ENCODE results near the gene ZNF552. TPM values are rescaled to one million over a fixed set of nuclear protein-coding genes. Genes with fewer than 3 reads are reported as not detected.
"Not testable (repeated sequence)": the region's sequence is repeated elsewhere in the genome, so short reads cannot be mapped to it uniquely, and the experiment has no call there.

The ZNF552 gene
- 5.8 and 9.2 TPM in 2 replicates for total RNA-seq

DNA sequence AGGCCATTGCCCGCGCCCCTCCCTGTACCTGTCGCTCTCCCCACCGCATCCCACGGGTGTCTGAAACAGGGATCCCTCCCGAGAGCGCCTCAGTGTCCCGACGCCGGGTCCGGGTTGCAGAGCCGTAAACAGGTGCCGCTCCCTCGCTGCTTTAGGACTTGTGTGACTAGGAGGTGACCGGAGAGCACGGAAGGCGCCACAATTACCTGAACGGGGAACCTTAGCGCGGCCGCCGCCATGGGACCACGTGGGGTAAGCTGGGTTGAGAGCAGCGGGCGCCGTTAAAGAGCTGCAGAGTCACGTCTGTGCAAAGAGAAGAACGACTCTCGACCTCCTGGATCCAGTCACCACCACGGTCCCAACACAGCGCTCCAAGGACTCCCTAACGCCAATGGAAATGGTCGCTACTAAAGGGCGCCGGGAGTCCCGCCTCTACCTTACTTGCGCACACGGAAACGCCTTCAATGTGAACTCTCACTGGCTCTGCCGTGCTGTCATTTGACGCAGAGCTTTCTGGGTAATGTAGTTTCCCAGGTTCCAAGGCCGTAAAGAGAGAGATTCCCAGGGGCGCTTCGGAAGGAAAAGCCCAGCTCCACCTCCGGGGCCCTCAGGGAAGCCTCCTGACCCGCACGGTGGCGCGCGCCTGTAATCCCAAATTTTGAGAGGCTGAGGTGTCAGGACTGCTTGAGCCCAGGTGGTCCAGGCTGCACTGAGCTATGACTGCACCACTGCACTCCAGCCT is at the start of gene ZNF552:
TSS of gene ZNF552 (minus strand) at position 409 of the 742 bp plus-strand sequence. CDS start at position 239, 170 bp downstream.
- peak; percentile 74 for DNase-seq (ENCODE audit: low read depth, low spot score)

DNA sequence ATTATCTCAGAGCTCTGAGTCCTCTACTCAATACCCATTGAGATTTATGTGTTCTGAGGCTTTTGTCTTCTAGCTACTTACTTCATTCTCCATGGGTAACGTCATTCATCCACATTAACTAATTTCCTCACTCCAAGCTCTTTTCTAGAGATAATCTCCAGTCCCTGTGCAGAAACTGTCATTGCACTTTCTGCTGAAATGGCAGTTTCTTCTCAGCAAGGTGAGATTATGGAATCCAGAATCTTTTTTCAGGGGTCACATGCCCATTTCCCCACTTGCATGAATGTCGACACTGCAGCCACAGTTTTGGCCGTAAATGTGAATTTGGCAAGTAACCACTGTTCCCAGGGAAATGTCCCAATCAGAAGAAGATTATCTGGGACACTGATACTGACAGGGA is 47.6 kb upstream of the ZNF552 start:
- not testable (repeated sequence) for DNase-seq (ENCODE audit: low read depth, low spot score)

DNA sequence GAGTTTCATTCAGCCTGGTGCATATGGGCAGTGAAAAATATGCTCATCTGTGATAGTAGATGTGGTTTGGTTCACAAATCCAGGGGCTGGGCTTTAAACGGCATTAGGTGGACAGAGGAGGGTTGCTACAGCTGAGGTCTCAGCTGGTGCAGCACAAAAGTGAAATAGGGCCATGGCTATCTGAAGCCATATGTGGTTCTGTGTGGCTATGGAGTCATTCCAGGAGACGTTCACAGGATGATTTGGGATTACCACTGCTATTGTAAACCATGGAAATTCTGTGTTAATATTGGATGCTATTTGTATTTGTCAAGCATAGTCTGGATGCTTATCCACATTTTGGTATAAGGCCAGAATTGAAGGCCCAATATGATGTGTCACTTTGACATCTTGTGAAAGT is 39.4 kb upstream of the ZNF552 start:
- DNase-seq (ENCODE audit: low read depth, low spot score), result not testable (repeated sequence)

DNA sequence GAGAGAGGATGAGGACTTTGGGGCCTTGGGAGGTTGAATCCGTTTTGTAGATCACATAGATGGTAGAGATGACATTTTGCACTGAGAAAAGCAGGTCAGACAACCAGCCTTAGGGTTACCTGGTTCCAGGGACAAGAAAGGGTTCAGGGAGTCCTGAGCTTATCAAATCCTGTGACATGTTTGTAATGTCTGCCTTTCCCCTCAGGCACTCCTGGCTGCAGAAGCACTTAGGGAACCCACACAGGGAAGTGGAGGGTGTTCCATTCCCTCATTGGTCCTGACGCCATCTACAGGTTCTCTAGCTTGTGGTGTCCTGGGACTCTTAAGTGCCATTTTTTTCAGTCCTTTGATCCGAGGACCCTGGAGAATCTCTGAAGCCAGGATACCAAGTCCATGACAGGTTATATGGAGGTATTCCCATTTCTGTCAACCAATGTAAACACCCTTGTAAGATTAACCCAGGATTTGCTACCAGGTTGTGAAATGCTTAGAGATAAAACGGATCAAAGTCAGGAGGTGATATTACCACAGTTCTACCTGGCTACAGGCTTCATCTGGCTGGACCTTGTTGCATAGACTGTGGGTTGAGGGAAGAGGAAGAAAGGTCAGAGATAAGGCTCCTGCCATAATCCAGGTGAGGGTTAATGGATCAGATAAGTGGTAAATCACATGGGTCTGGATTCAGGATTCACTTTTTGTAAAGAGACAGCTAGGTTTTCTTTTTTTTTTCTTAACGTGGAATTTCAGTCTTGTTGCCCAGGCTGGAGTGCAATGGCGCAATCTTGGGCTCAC is 37.3 kb upstream of the ZNF552 start:
- DNase-seq (ENCODE audit: low read depth, low spot score), result not testable (repeated sequence)

DNA sequence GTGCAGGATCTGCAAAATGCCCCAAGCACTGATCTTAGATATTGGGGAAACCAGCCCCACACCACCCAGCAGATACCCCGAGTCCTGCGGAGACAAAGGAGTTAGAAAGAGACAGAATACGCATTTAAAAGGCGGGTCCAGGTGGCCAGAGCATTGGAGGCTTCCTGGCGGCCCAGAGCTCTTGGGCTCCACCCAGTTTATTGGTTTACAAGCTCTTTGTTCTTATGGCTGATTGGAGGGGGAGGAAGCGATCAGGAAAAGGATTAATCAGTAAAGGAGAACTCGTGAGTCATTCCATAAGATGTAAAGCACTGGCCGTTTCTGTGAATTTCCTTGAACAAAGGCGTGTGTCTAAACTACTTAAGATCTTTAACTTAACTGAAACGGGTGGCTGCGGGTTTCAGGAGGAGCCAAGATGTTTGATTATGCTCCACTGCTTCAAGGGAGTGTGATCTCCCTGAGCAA is 35.9 kb upstream of the ZNF552 start:
- DNase-seq (ENCODE audit: low read depth, low spot score), result peak; percentile 29

DNA sequence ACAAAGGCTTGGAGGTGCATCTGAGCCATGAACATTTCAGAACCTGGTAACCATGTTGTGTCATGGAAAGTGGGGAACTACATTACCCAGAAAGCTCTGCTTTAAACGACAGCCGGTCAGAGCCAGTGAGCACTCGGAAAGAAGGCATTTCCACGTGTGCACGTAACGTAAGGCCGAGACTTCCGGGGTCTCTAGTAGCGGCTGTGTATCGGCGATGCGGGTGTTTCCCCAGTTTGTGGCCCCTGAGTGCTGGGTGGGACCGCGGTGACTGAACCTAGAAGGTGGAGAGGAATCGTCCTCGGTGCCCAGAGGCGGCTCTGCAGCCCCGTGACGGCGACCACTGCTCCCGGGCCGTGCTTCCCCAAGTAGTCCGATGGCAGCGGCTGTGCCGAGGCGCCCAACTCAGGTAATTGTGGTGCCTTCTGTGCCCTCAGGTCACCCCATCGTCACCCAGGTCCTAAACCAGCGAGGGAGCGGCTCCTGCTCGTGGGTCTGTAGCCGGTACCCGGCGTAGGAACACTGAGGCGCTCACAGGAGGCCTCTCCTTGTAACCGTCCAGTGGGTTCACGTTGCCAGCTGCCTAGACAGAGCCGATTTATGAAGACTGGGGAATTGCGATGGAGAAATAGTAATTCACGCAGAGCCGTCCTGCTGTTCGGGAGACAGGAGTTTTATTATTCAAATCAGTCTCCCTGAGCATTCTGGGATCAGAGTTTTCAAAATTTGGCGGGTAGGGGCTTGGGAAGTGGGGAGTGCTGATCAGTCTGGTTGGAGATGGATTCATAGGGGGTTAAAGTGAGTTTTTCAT is 35.2 kb upstream of the ZNF552 start, which contains the start of gene ZNF587:
TSS of gene ZNF587 (plus strand) at position 194 of the 808 bp plus-strand sequence. CDS start at position 374, 180 bp downstream.
- peak; percentile 43 for DNase-seq (ENCODE audit: low read depth, low spot score)

DNA sequence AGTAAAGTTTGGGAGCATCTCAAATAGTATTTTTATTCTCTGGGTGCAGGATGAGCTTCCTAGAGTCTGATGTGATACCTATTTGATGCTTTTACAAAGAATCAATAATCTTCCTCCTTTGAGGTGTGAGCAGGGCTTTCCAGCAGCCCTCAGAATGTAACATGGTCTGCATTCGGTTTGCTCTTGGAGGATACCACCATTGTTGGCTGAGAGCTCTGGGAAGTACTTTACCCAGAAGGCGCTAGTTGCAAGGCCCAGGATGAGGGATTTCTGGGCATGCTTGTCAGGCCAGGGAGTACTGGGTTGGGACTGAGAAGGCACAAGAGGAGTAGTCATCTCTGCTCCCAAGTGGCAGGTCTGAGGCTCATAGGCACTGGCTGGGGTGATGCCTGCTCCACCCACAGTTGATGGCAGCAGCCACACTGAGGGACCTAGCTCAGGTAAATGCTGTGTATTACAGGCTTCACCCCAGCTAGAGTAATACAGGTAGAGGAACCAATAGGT is 34.5 kb upstream of the ZNF552 start:
- not testable (repeated sequence) for DNase-seq (ENCODE audit: low read depth, low spot score)

DNA sequence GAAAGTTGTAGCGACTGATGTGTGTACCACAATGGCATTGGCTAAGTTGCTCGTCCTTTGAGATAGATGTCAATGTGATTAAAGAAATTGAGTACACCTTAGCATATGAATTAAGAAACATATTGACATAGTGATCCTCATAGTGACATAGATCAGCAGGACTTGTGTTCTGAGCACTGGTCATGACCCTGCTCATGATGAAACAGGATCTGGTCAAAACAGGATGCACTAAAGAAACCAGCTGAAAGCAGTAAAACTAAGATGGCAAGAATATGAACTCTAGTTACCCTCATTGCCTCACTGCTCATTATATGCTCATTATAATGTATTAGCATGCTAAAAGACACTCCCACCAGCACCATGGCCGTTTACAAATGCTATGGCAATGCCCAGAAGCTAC is 32.5 kb upstream of the ZNF552 start:
- DNase-seq (ENCODE audit: low read depth, low spot score), result not testable (repeated sequence)

DNA sequence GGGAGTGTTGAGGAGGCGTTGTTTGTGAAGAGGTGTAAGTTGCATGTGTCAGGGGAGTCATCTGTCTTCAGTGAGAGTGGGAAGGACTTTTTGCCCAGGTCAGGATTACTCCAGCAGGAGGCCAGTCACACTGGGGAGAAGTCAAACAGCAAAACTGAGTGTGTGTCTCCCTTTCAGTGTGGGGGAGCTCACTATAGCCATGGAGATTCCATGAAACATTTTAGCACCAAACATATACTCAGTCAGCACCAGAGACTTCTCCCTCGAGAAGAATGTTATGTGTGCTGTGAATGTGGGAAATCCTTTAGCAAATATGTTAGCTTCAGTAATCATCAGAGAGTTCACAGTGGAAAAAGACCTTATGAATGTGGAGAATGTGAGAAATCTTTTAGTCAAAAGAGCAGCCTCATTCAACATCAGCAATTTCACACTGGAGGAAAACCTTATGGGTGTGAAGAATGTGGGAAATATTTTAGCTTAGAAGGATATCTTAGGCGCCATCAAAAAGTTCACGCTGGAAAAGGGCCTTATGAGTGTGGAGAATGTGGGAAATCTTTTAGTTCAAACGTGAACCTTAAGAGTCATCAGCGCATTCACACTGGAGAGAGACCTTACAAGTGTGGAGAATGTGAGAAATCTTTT is 26.5 kb upstream of the ZNF552 start:
- no peak for DNase-seq (ENCODE audit: low read depth, low spot score)

DNA sequence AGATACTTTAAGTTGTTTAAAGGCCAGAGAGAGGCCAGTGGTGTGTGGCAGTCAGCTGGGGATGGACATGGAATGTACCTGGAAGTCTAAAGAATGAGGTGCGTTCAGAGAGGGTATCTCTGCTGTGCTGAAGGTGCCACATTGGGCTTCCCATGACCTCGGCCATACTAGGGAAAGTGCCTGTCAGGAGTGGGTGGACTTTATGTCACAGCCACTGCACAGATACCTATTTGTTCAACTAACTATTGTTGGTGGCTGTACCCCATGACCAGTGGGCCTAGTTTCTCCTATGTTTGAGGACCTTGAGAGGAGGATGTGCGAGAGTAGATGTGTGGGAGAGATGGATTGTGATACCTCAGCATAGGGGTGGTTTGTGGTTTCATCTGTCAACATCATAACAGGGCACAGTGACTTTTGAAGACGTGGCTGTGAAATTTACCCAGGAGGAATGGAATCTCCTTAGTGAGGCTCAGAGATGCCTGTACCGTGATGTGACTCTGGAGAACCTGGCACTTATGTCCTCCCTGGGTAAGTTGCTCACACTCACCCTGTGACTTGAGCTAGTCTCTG is 24.0 kb upstream of the ZNF552 start:
- DNase-seq (ENCODE audit: low read depth, low spot score), result not testable (repeated sequence)

DNA sequence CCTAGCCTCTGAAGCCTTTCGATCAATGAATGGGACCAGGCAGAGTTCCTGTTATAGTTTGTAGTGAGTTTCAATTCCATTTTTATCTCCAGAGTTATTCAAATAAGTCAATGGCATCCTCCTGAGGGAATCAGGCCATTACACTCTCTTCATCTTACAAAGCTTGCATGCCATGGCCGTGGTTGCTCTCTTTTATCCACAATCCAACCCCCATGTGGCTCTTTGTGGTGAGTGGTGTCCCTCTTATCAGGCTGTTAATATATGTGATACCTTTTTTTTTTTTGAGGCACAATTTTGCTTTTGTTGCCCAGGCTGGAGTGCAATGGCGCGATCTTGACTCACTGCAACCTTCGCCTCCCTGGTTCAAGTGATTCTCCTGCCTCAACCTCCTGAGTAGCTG is 22.3 kb upstream of the ZNF552 start:
- DNase-seq (ENCODE audit: low read depth, low spot score), result not testable (repeated sequence)

DNA sequence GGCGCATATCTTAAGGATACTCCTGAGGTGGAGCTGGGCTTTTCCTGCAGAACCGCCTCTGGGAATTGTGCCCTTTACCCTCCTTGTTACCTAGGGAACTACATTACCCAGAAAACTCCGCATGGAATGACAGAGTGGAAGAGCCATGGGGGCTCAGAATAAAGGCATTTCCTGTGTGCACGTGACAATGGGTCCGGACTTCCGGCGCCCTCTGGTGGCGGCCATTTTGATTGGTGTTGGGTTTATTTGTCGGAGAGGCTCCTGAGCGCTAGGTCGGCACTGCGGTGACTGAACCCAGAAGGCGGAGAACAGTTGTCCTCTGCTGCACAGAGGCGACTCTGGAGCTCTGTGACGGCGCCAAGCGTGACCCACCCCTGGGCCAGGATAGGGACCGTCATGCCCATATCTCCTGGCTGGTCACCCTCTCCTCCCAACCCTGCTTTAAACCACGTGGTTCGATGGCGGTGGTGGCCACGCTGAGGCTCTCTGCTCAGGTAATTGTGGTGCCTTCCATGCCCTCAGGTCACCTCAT is 15.4 kb upstream of the ZNF552 start, which contains the start of gene ZNF587B:
TSS of gene ZNF587B (plus strand) at position 229 of the 532 bp plus-strand sequence. CDS start at position 459, 230 bp downstream.
- no peak for DNase-seq (ENCODE audit: low read depth, low spot score)

DNA sequence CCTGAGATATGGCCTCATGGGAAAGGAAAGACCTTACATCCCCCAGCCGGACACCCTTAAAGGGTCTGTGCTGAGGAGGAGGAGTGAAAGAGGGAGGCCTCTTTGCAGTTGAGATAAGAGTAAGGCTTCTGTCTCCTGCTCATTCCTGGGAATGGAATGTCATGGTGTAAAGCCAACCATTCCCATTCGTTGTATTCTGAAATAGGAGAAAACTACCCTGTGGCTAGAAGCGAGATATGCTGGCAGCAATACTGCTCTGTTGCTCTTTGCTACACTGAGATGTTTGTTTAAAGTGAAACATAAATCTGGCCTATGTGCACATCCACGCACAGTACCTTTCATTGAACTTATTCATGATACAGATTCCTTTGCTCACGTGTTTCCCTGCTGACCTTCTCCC is 14.6 kb upstream of the ZNF552 start:
- DNase-seq (ENCODE audit: low read depth, low spot score), result no peak

DNA sequence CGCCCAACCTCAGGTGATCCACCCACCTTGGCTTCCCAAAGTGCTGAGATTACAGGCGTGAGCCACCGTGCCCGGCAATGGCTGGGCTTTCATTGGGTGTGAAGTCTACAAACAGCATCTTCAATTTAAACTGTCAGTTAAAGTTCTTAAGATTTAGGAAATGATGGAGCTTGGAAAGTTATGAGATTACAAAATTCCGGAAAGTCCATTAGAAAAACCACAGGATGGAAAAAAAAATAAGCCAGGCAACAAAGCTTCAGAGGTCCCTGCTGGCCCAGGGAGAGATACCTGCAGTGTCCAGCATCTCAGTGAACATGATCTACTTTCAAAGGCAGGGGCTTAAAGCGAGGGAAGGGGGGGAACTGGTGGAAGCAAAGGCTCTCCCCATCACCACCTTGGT is 10.8 kb upstream of the ZNF552 start:
- DNase-seq (ENCODE audit: low read depth, low spot score), result no peak

DNA sequence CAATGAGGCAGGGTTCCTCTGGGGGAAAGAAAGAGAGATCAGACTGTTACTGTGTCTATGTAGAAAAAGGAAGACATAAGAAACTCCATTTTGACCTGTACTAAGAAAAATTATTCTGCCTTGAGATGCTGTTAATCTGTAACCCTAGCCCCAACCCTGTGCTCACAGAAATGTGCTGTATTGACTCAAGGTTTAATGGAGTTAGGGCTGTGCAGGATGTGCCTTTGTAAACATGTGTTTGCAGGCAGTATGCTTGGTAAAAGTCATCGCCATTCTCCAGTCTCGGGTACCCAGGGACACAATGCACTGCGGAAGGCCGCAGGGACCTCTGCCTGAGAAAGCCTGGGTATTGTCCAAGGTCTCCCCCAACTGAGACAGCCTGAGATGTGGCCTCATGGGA is 8.9 kb upstream of the ZNF552 start:
- DNase-seq (ENCODE audit: low read depth, low spot score), result not testable (repeated sequence)

DNA sequence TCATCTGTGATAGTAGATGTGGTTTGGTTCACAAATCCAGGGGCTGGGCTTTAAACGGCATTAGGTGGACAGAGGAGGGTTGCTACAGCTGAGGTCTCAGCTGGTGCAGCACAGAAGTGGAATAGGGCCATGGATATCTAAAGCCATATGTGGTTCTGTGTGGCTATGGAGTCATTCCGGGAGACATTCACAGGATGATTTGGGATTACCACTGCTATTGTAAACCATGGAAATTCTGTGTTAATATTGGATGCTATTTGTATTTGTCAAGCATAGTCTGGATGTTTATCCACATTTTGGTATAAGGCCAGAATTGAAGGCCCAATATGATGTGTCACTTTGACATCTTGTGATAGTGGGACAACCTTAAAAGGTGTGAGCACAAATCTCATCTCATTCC is 8.4 kb upstream of the ZNF552 start:
- DNase-seq (ENCODE audit: low read depth, low spot score), result not testable (repeated sequence)

DNA sequence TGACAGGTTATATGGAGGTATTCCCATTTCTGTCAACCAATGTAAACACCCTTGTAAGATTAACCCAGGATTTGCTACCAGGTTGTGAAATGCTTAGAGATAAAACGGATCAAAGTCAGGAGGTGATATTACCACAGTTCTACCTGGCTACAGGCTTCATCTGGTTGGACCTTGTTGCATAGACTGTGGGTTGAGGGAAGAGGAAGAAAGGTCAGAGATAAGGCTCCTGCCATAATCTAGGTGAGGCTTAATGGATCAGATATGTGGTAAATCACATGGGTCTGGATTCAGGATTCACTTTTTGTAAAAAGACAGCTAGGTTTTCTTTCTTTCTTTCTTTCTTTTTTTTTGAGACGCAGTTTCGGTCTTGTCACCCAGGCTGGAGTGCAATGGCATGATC is 6.8 kb upstream of the ZNF552 start:
- not testable (repeated sequence) for DNase-seq (ENCODE audit: low read depth, low spot score)

DNA sequence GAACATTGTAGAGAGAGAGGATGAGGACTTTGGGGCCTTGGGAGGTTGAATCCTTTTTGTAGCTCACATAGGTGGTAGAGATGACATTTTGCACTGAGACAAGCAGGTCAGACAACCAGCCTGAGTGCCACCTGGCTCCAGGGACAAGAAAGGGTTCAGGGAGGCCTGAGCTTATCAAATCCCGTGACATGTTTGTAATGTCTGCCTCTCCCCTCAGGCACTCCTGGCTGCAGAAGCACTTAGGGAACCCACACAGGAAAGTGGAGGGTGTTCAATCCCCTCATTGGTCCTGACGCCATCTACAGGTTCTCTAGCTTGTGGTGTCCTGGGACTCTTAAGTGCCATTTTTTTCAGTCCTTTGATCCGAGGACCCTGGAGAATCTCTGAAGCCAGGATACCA is 6.4 kb upstream of the ZNF552 start:
- not testable (repeated sequence) for DNase-seq (ENCODE audit: low read depth, low spot score)

DNA sequence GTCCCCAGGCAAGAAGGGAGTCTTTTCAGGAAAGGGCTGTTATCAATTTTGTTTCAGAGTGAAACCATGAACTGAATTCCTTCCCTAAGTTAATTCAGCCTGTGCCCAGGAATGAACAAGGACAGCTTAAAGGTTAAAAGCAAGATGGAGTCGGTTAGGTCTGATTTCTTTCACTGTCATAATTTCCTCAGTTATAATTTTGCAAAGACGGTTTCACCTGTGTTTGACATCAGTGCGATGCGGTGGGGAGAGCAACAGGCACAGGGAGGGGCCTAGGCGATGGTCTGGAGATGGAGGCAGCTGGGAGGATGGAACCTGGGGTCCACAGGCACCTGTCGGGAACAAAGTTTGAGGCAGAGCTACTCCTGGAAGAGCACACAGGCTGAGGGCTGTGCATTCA is 5.9 kb upstream of the ZNF552 start:
- no peak for DNase-seq (ENCODE audit: low read depth, low spot score)

All from pulmonary artery endothelial cell (primary cell).